K562 (cell line): Measurements from ENCODE around the gene FBXO48. TPM values are rescaled to one million over a fixed set of nuclear protein-coding genes. Genes with fewer than 3 reads are reported as not detected.

Experiments
- ATAC-seq: fragments of 200-7000 bp; cut with Tn5 transposase; 3 replicates; pipeline ENCODE4 v1.9.1; 2020; ENCODE audit warnings: moderate library complexity
- BruUV-seq: library from RNA; stranded (reverse); fragments of 400-500 nt; replicated peaks from 2 replicates; lab custom pipeline; 2021; lab: Mats Ljungman, UMichigan
- CTCF ChIA-PET: fragments of 300-600 bp; formaldehyde crosslinking; extraction: SDS; loops from one replicate; lab custom pipeline; 2021; ENCODE audit warnings: low intra/inter-chr PET ratio; lab: Yijun Ruan, JAX
- POLR2A ChIA-PET: fragments of 300-600, 350-650 bp; sonication (Branson Sonifier 250); formaldehyde crosslinking; extraction: SDS; loops from one replicate; lab custom pipeline; 2021; ENCODE audit warnings: antibody characterized with exemption, inconsistent platforms; lab: Yijun Ruan, JAX
- DNase-seq, 4 experiments: peaks; one replicate each; pipeline versions ENCODE4 v3.0.0 to v3.0.0-alpha.2; 2011 to 2018; ENCODE audit warnings: low spot score in 3 of 4, mixed read lengths in 3 of 4; ENCODE audit errors: extremely low read depth in 1 of 4
- FAIRE-seq: peaks from 2 replicates; lab custom pipeline; 2011; peaks lifted over from hg19 to GRCh38; lab: Jason Lieb, UNC
- H2AFZ ChIP-seq: 2 replicates; pipeline ENCODE4 v1.6.0; 2011; ENCODE audit warnings: low read depth, low read length, control low read depth, inconsistent platforms
- H3K27ac ChIP-seq: fragments of 200-600 bp; 3 replicates; pipeline ENCODE4 v1.8.0; 2011; ENCODE audit warnings: low read depth, mild to moderate bottlenecking, control low read depth, inconsistent platforms, low read length, moderate library complexity, mixed read lengths; ENCODE audit errors: extremely low read depth
- H3K27me3 ChIP-seq, 2 experiments: fragments of 300-600 bp in 1 of 2; 2 replicates in 1 of 2; 3 replicates in 1 of 2; pipeline versions ENCODE4 v1.6.0 to v1.8.0; 2011; ENCODE audit warnings: inconsistent platforms in 2 of 2, low read length in 2 of 2, mild to moderate bottlenecking in 1 of 2, mixed read lengths in 1 of 2, moderate library complexity in 1 of 2; ENCODE audit not compliant: control insufficient read depth in 2 of 2, insufficient read depth in 2 of 2
- H3K36me3 ChIP-seq: fragments of 300-600 bp; 3 replicates; pipeline ENCODE4 v1.8.0; 2011; ENCODE audit warnings: mild to moderate bottlenecking, low read length, inconsistent platforms; ENCODE audit not compliant: control insufficient read depth, insufficient read depth
- H3K4me1 ChIP-seq, 2 experiments: fragments of 200-600 bp in 1 of 2; replicated peaks in 1 of 2; 2 replicates in 1 of 2; 3 replicates in 1 of 2; pipeline versions ENCODE4 v1.5.1 to v1.8.0; 2011; ENCODE audit warnings: inconsistent platforms in 2 of 2, low read length in 2 of 2, mild to moderate bottlenecking in 1 of 2, mixed read lengths in 1 of 2, moderate library complexity in 1 of 2; ENCODE audit not compliant: control insufficient read depth in 2 of 2, insufficient read depth in 2 of 2
- H3K4me2 ChIP-seq: 2 replicates; pipeline ENCODE4 v1.6.1; 2011; ENCODE audit warnings: low read length, control low read depth, inconsistent platforms, mixed read lengths; ENCODE audit not compliant: insufficient read depth
- H3K4me3 ChIP-seq: fragments of 200-600 bp; sonication (generic), shearing (Covaris generic); 2 replicates; pipeline ENCODE4 v1.5.1; 2016; ENCODE audit warnings: control low read depth, inconsistent platforms
- H3K79me2 ChIP-seq: fragments of 200-600 bp; 3 replicates; pipeline ENCODE4 v1.8.0; 2011; ENCODE audit warnings: low read length, inconsistent platforms; ENCODE audit not compliant: control insufficient read depth, insufficient read depth
- H3K9ac ChIP-seq, 2 experiments: 2 replicates each; pipeline versions ENCODE4 v1.6.0 to v1.6.1; 2011; ENCODE audit warnings: low read depth in 2 of 2, low read length in 2 of 2, control low read depth in 1 of 2, inconsistent platforms in 1 of 2, mild to moderate bottlenecking in 1 of 2, mixed read lengths in 1 of 2; ENCODE audit not compliant: insufficient read depth in 1 of 2
- H3K9me1 ChIP-seq: one replicate; pipeline ENCODE4 v1.6.0; 2011; ENCODE audit warnings: inconsistent platforms, mild to moderate bottlenecking, low read length, moderate library complexity; ENCODE audit not compliant: control insufficient read depth, insufficient read depth
- H3K9me3 ChIP-seq: replicated peaks from 2 replicates; pipeline ENCODE4 v1.5.1; 2011; ENCODE audit warnings: low read depth, low read length, inconsistent platforms; ENCODE audit not compliant: control insufficient read depth, insufficient read depth
- H4K20me1 ChIP-seq: replicated peaks from 2 replicates; pipeline ENCODE4 v1.6.1; 2011; ENCODE audit warnings: low read length, inconsistent platforms, mixed read lengths; ENCODE audit not compliant: control insufficient read depth, insufficient read depth
- BDP1 ChIP-seq: IDR thresholded peaks from 3 replicates; pipeline ENCODE4 v1.6.1; 2011; ENCODE audit not compliant: insufficient read length, insufficient read depth
- CBFA2T2 ChIP-seq: fragments of 450-650 bp; conservative IDR thresholded peaks from 2 replicates; pipeline ENCODE4 v1.6.1; 2017; ENCODE audit warnings: mild to moderate bottlenecking
- EP400 ChIP-seq: fragments of 450-650 bp; IDR thresholded peaks from 2 replicates; pipeline ENCODE4 v1.6.1; 2017; ENCODE audit warnings: antibody characterized with exemption, mild to moderate bottlenecking, moderate library complexity
- HIVEP1 ChIP-seq: fragments of 250-450 bp; sonication (Bioruptor Pico); IDR thresholded peaks from 2 replicates; pipeline ENCODE4 v1.4.0; 2020; ENCODE audit warnings: mild to moderate bottlenecking
- HNRNPL ChIP-seq: fragments of 200-400 bp; formaldehyde crosslinking; IDR thresholded peaks from 2 replicates; pipeline ENCODE4 v1.6.1; 2017; ENCODE audit warnings: low read depth, mild to moderate bottlenecking, low read length
- MAFG ChIP-seq: fragments of 450-650 bp; conservative IDR thresholded peaks from 2 replicates; pipeline ENCODE4 v1.6.1; 2016; ENCODE audit warnings: missing genetic modification characterization, missing compliant biosample characterization
- POLR2AphosphoS2 ChIP-seq: IDR thresholded peaks from 2 replicates; pipeline ENCODE4 v1.6.1; 2012; ENCODE audit warnings: low read length, improper control_type of control experiment
- RB1 ChIP-seq: fragments of 450-650 bp; IDR thresholded peaks from 2 replicates; pipeline ENCODE4 v1.6.1; 2017; ENCODE audit warnings: low read depth, mild to moderate bottlenecking
- SMARCA5 ChIP-seq: fragments of 450-650 bp; IDR thresholded peaks from 2 replicates; pipeline ENCODE4 v1.6.1; 2016
- SNIP1 ChIP-seq: fragments of 450-650 bp; IDR thresholded peaks from 2 replicates; pipeline ENCODE4 v1.7.1; 2017; ENCODE audit warnings: low read depth, mild to moderate bottlenecking
- SNRNP70 ChIP-seq: fragments of 200-400 bp; formaldehyde crosslinking; optimal IDR thresholded peaks from 2 replicates; pipeline ENCODE3; 2017; ENCODE audit warnings: low read depth, low read length
- ZFPM2 ChIP-seq: fragments of 250-450 bp; sonication (Bioruptor Pico); IDR thresholded peaks from 2 replicates; pipeline ENCODE4 v1.5.1; 2022; ENCODE audit warnings: mild to moderate bottlenecking
- ZNF12 ChIP-seq: sonication (generic); formaldehyde crosslinking; IDR thresholded peaks from 2 replicates; pipeline ENCODE4 v1.4.0; 2020; ENCODE audit warnings: mild to moderate bottlenecking, missing genetic modification reagents
- ZNF140 ChIP-seq: fragments of 250-450 bp; sonication (Bioruptor Pico); IDR thresholded peaks from 2 replicates; pipeline ENCODE4 v1.8.0; 2021; ENCODE audit warnings: moderate library complexity, mild to moderate bottlenecking, inconsistent platforms
- WGBS: fragments of 100-300 bp; shearing (Covaris generic); methylation state at CpG from one replicate; pipeline ENCODE4 v1.1.6; 2016; ENCODE audit warnings: low coverage, mixed read lengths; ENCODE audit not compliant: insufficient coverage; ENCODE audit errors: missing lambda C conversion rate; 5-methylcytosine and 5-hydroxymethylcytosine counted together
- in situ Hi-C: fragments of 300-500 bp; cut with MboI; formaldehyde crosslinking; loops from 4 replicates; pipeline ENCODE4 v1.15.0; 2018; ENCODE audit warnings: inconsistent platforms, mixed read lengths
- intact Hi-C: fragments of 100-400 bp; cut with micrococcal nuclease; formaldehyde crosslinking; loops from 2 replicates; pipeline ENCODE4 v1.14.2; 2022
- polyA plus RNA-seq, 8 experiments: library from polyadenylated mRNA; depleted of rRNA in 4 of 8; stranded (reverse) in 5 of 8; unstranded in 3 of 8; fragments of >200 nt; fragmentation: Nextera tagmentation in 2 of 8; fragmentation: Illumina TruSeq in 1 of 8; extraction: Ambion mirVana in 2 of 8; extraction: Trizol in 1 of 8; gene quantifications; 2 replicates each; pipeline versions ENCODE4 v1.2.1 to v1.2.3, GENCODE V29; 2011 to 2014; ENCODE audit warnings: inconsistent platforms in 1 of 8, missing spikeins in 1 of 8
- total RNA-seq, 7 experiments: library from RNA; depleted of rRNA in 6 of 7; stranded (reverse); fragments of >200 nt in 6 of 7; fragmentation: Illumina TruSeq in 2 of 7; extraction: Trizol in 2 of 7; gene quantifications; 2 replicates each; pipeline versions ENCODE4 v1.2.1 to v1.2.3, GENCODE V29; 2011 to 2021; ENCODE audit warnings: low replicate concordance in 1 of 7
- TF ChIP-seq, protein P1 (sequence below), 2 experiments: fragments of 450-650 bp in 1 of 2; IDR thresholded peaks; 2 replicates each; pipeline ENCODE4 v1.6.1; 2011 to 2017; ENCODE audit warnings: low read depth in 2 of 2, antibody characterized with exemption in 1 of 2, borderline replicate concordance in 1 of 2, low read length in 1 of 2, mild to moderate bottlenecking in 1 of 2, mixed read lengths in 1 of 2; ENCODE audit not compliant: control insufficient read depth in 1 of 2
- TF ChIP-seq, protein P2 (sequence below): fragments of 450-650 bp; conservative IDR thresholded peaks from 2 replicates; pipeline ENCODE4 v1.6.1; 2016; ENCODE audit warnings: missing genetic modification characterization, low read depth, mild to moderate bottlenecking, control low read depth, missing compliant biosample characterization
- TF ChIP-seq, protein P3 (sequence below): sonication (generic); formaldehyde crosslinking; IDR thresholded peaks from 2 replicates; pipeline ENCODE4 v1.8.0; 2022; ENCODE audit warnings: missing genetic modification reagents, mild to moderate bottlenecking, moderate library complexity, borderline replicate concordance

Gene FBXO48
- total and polyA plus RNA-seq, 9 of the 15 experiments (the other 6 are each of a cell fraction or from before 2014, with no cell fraction given) = 0.36 to 1.8 (median 0.73) TPM

DNA sequence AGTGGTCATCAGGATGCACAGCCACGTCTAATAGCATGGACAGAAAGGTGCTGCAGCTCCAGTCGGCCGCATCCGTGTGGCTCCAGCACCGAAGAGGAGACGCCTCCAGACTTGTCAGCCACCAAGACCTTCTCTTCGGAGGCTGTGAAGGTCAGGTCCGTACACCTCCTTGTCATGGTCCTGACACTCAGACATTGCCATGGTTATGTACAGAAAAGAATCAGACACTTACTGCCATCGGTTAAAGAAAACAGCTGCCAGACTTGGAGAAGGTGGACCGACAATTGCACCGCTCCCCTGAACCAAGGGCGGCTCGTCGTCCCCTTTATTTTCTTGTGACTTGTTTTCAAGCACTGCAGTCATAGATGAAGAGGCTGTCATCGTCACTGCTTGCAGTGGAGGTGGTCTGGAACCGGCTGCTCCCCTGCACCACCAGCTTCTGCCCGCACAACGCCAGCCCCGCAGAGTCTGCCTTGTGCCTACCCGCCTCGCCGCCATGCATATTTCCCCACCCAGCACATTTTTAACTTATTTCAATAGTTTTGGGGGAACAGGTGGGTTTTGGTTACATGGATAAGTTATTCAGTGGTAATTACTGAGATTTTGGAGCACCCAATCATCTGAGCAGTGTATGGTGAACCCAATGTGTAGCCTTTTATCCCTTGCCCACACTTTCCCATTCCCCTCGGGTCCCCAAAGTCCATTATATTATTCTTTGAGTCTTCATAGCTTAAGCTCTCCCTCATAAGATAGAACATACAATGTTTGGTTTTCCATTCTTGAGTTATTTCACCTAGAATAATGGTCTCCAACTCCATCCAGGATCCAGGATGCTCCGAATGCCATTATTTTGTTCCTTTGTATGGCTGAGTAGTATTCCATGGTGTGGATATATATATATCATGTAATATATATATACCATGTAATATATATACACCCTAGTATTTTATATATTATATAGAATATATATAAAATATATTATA lies 18.1 kb downstream of the FBXO48 start:
- no peak overlapping the region for H3K4me3 ChIP-seq
- H3K9ac ChIP-seq = no peak overlapping the region
- H3K36me3 ChIP-seq = no peaks in the 10 kb centered on the region
- ATAC-seq (no peak), DNase-seq (no peak), FAIRE-seq (no peak)
- no peaks in the 10 kb centered on the region for H4K20me1 ChIP-seq
- CTCF ChIA-PET = interaction anchor here (0.6 kb wide), 1 partner anchor 363 kb away, joined by 3 read pairs; no protein-coding TSS in a partner anchor
- WGBS = 90% methylated on average over 21 of the region's 24 CpGs
- intact Hi-C loops = no loop called here
- in situ Hi-C loops = no loop called here
- no peaks in the 10 kb centered on the region for H3K9me1 ChIP-seq
- BruUV-seq = no TSS peak
- H3K4me2 ChIP-seq = no peak overlapping the region
- H3K79me2 ChIP-seq = no peaks in the 10 kb centered on the region
- H3K4me1 ChIP-seq = 0 out of 5 replicates have a peak, but pooled peaks cover 0 to 2% of the 10 kb centered on the region in 2 experiments
- H3K27me3 ChIP-seq = no peaks in the 10 kb centered on the region
- no peak overlapping the region for H3K27ac ChIP-seq
- POLR2A ChIA-PET = no interaction called here
- TF ChIP-seq, protein P1, sequence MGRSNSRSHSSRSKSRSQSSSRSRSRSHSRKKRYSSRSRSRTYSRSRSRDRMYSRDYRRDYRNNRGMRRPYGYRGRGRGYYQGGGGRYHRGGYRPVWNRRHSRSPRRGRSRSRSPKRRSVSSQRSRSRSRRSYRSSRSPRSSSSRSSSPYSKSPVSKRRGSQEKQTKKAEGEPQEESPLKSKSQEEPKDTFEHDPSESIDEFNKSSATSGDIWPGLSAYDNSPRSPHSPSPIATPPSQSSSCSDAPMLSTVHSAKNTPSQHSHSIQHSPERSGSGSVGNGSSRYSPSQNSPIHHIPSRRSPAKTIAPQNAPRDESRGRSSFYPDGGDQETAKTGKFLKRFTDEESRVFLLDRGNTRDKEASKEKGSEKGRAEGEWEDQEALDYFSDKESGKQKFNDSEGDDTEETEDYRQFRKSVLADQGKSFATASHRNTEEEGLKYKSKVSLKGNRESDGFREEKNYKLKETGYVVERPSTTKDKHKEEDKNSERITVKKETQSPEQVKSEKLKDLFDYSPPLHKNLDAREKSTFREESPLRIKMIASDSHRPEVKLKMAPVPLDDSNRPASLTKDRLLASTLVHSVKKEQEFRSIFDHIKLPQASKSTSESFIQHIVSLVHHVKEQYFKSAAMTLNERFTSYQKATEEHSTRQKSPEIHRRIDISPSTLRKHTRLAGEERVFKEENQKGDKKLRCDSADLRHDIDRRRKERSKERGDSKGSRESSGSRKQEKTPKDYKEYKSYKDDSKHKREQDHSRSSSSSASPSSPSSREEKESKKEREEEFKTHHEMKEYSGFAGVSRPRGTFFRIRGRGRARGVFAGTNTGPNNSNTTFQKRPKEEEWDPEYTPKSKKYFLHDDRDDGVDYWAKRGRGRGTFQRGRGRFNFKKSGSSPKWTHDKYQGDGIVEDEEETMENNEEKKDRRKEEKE (IDR thresholded peaks at IDR 0.05; ENCODE audit: borderline replicate concordance in 1 of 2, control insufficient read depth in 1 of 2, low read depth in 2 of 2, low read length in 1 of 2) = no peak
- TF ChIP-seq MAFG (no peak), RB1 (no peak), BDP1 (no peak), ZNF140 (CRISPR knock-in tag) (no peak), ZNF12 (CRISPR knock-in tag) (no peak), HNRNPL (no peak), CBFA2T2 (no peak), ZFPM2 (no peak), SNRNP70 (no peak), SMARCA5 (no peak), HIVEP1 (CRISPR knock-in tag) (no peak), EP400 (no peak), SNIP1 (no peak), POLR2AphosphoS2 (no peak)
- TF ChIP-seq, protein P2, sequence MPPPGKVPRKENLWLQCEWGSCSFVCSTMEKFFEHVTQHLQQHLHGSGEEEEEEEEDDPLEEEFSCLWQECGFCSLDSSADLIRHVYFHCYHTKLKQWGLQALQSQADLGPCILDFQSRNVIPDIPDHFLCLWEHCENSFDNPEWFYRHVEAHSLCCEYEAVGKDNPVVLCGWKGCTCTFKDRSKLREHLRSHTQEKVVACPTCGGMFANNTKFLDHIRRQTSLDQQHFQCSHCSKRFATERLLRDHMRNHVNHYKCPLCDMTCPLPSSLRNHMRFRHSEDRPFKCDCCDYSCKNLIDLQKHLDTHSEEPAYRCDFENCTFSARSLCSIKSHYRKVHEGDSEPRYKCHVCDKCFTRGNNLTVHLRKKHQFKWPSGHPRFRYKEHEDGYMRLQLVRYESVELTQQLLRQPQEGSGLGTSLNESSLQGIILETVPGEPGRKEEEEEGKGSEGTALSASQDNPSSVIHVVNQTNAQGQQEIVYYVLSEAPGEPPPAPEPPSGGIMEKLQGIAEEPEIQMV (tag) = no peak
- TF ChIP-seq, protein P3, sequence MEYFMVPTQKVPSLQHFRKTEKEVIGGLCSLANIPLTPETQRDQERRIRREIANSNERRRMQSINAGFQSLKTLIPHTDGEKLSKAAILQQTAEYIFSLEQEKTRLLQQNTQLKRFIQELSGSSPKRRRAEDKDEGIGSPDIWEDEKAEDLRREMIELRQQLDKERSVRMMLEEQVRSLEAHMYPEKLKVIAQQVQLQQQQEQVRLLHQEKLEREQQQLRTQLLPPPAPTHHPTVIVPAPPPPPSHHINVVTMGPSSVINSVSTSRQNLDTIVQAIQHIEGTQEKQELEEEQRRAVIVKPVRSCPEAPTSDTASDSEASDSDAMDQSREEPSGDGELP (CRISPR knock-in tag) = no peak
- peaks cover 6% of the 10 kb centered on the region for H3K9me3 ChIP-seq
- H2AFZ ChIP-seq = no peak overlapping the region
